DLD1 (cell line): ENCODE measurements around the gene CPXM2.

Experiments used
- in situ Hi-C: cut with HindIII; loops from 2 replicates; pipeline ENCODE4 v1.10.0; 2017; ENCODE audit warnings: low sequenced_read_pairs

The CPXM2 gene

GRCh38 chr10:123852411-123852951, 39.1 kb downstream of the CPXM2 start:
- in situ Hi-C loops: no loop called here

- in situ Hi-C loops: no loop called here
Observed at GRCh38 chr10:123848564-123849457, 42.8 kb downstream of the CPXM2 start.

- in situ Hi-C loops: no loop called here
Observed at GRCh38 chr10:123847686-123848432, 43.7 kb downstream of the CPXM2 start.

GRCh38 chr10:123843835-123844234, 47.8 kb downstream of the CPXM2 start:
- in situ Hi-C loops: no loop called here

- in situ Hi-C loops: no loop called here
Observed at GRCh38 chr10:123842692-123843385, 48.8 kb downstream of the CPXM2 start.

GRCh38 chr10:123841560-123841959, 50.0 kb downstream of the CPXM2 start:
- in situ Hi-C loops: no loop called here

GRCh38 chr10:123841115-123841514, 50.5 kb downstream of the CPXM2 start:
- in situ Hi-C loops: no loop called here

GRCh38 chr10:123840714-123841113, 50.9 kb downstream of the CPXM2 start:
- in situ Hi-C loops: no loop called here

- in situ Hi-C loops: no loop called here
Observed at GRCh38 chr10:123838596-123839310, 52.9 kb downstream of the CPXM2 start.

GRCh38 chr10:123837756-123838155, 53.9 kb downstream of the CPXM2 start:
- in situ Hi-C loops: no loop called here

- in situ Hi-C loops: no loop called here
Observed at GRCh38 chr10:123836418-123837145, 55.0 kb downstream of the CPXM2 start.

- in situ Hi-C loops: no loop called here
Observed at GRCh38 chr10:123835575-123835974, 56.0 kb downstream of the CPXM2 start.

- in situ Hi-C loops: no loop called here
Observed at GRCh38 chr10:123833170-123833850, 58.3 kb downstream of the CPXM2 start.

GRCh38 chr10:123831259-123831658, 60.3 kb downstream of the CPXM2 start:
- in situ Hi-C loops: no loop called here

- in situ Hi-C loops: no loop called here
Observed at GRCh38 chr10:123821136-123821535, 70.5 kb downstream of the CPXM2 start.

- in situ Hi-C loops: no loop called here
Observed at GRCh38 chr10:123809632-123810031, 82.0 kb downstream of the CPXM2 start.

- in situ Hi-C loops: no loop called here
Observed at GRCh38 chr10:123808906-123809305, 82.7 kb downstream of the CPXM2 start.

- in situ Hi-C loops: no loop called here
Observed at GRCh38 chr10:123808286-123808685, 83.3 kb downstream of the CPXM2 start.

- in situ Hi-C loops: no loop called here
Observed at GRCh38 chr10:123807444-123808035, 84.1 kb downstream of the CPXM2 start.
